Measurements from ENCODE around the gene RASGRF2. TPM values are rescaled to one million over a fixed set of nuclear protein-coding genes. Genes with fewer than 3 reads are reported as not detected.

The RASGRF2 gene
- polyA plus RNA-seq, 1 donor from 2014 or later: 0.42 TPM

- H3K9ac ChIP-seq (ENCODE audit: low read length): no peak overlapping the region
- H3K9me3 ChIP-seq (ENCODE audit: low read length): no peaks in the 10 kb centered on the region
- no peak for TF ChIP-seq POLR2AphosphoS5 (IDR thresholded peaks at IDR 0.05)
- TF ChIP-seq TAF1 (IDR thresholded peaks at IDR 0.05; ENCODE audit: low read depth): no peak
- no peak for TF ChIP-seq MXI1 (conservative IDR thresholded peaks at IDR 0.05; ENCODE audit: poor library complexity, severe bottlenecking)
- H3K9me2 ChIP-seq (ENCODE audit: insufficient read depth, low read length): no peaks in the 10 kb centered on the region
- no peaks in the 10 kb centered on the region for H3K27me3 ChIP-seq (ENCODE audit: insufficient read depth, low read depth, low read length)
- H2AFZ ChIP-seq (ENCODE audit: low read depth, low read length): no peak overlapping the region
- no peaks in the 10 kb centered on the region for H3K79me2 ChIP-seq (replicated peaks; ENCODE audit: insufficient read depth, low read length)
- no peaks in the 10 kb centered on the region for H3K36me3 ChIP-seq (ENCODE audit: insufficient read depth, low read length)
- no peak overlapping the region for H3K4me2 ChIP-seq (ENCODE audit: low read length)
- H3K4me3 ChIP-seq (ENCODE audit: low read length): no peak overlapping the region
- H4K20me1 ChIP-seq (ENCODE audit: insufficient read depth): no peaks in the 10 kb centered on the region
- H3K27ac ChIP-seq (ENCODE audit: low read length): no peak overlapping the region
- no peaks in the 10 kb centered on the region for H3F3A ChIP-seq (ENCODE audit: insufficient read depth, low read length, poor library complexity, severe bottlenecking)
Measured at GRCh38 chr5:81117566-81117965, 157.4 kb downstream of the RASGRF2 start.

DNA sequence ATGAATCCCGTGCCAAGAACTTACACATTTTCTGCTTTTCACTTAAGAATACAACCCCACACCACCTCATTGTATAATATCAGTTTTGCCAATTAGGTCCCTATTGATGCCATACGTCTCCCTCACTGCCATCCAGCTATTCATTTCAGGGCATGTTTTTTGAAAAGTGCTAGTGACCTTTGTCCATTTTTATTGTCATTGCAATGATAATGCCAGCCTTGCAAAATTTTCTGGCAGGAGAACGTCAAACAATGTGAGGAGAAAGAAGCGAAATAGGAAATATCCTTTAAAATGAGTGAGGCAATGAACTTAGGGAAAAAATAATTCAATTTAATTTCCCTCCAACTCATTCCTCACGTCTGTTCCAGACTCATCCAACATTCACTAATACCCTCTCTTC lies 161.1 kb downstream of the RASGRF2 start:
- H3K27ac ChIP-seq (ENCODE audit: low read length): no peak overlapping the region
- no peak overlapping the region for H2AFZ ChIP-seq (ENCODE audit: low read depth, low read length)
- H4K20me1 ChIP-seq (ENCODE audit: insufficient read depth): no peaks in the 10 kb centered on the region
- no peaks in the 10 kb centered on the region for H3K79me2 ChIP-seq (replicated peaks; ENCODE audit: insufficient read depth, low read length)
- H3K9me3 ChIP-seq (ENCODE audit: low read length): no peaks in the 10 kb centered on the region
- no peak overlapping the region for H3K4me2 ChIP-seq (ENCODE audit: low read length)
- no peaks in the 10 kb centered on the region for H3K27me3 ChIP-seq (ENCODE audit: insufficient read depth, low read depth, low read length)
- no peak for TF ChIP-seq EZH2 (IDR thresholded peaks at IDR 0.05; ENCODE audit: borderline replicate concordance, insufficient read depth, low read length, poor library complexity, severe bottlenecking)
- TF ChIP-seq SMC3 (conservative IDR thresholded peaks at IDR 0.05; ENCODE audit: poor library complexity): no peak
- no peak for TF ChIP-seq MXI1 (conservative IDR thresholded peaks at IDR 0.05; ENCODE audit: poor library complexity, severe bottlenecking)
- TF ChIP-seq POLR2AphosphoS5 (IDR thresholded peaks at IDR 0.05): no peak
- TF ChIP-seq TAF1 (IDR thresholded peaks at IDR 0.05; ENCODE audit: low read depth): no peak
- no peak for TF ChIP-seq RAD21 (conservative IDR thresholded peaks at IDR 0.05)
- TF ChIP-seq, protein P1, sequence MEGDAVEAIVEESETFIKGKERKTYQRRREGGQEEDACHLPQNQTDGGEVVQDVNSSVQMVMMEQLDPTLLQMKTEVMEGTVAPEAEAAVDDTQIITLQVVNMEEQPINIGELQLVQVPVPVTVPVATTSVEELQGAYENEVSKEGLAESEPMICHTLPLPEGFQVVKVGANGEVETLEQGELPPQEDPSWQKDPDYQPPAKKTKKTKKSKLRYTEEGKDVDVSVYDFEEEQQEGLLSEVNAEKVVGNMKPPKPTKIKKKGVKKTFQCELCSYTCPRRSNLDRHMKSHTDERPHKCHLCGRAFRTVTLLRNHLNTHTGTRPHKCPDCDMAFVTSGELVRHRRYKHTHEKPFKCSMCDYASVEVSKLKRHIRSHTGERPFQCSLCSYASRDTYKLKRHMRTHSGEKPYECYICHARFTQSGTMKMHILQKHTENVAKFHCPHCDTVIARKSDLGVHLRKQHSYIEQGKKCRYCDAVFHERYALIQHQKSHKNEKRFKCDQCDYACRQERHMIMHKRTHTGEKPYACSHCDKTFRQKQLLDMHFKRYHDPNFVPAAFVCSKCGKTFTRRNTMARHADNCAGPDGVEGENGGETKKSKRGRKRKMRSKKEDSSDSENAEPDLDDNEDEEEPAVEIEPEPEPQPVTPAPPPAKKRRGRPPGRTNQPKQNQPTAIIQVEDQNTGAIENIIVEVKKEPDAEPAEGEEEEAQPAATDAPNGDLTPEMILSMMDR (IDR thresholded peaks at IDR 0.05; ENCODE audit: poor library complexity, severe bottlenecking): no peak
- TF ChIP-seq EP300 (conservative IDR thresholded peaks at IDR 0.05; ENCODE audit: poor library complexity, severe bottlenecking): no peak
- no peak for TF ChIP-seq REST (IDR thresholded peaks at IDR 0.05; ENCODE audit: borderline replicate concordance)
- no peak overlapping the region for H3K4me3 ChIP-seq (ENCODE audit: low read length)
- H3F3A ChIP-seq (ENCODE audit: insufficient read depth, low read length, poor library complexity, severe bottlenecking): no peaks in the 10 kb centered on the region
- H3K36me3 ChIP-seq (ENCODE audit: insufficient read depth, low read length): no peaks in the 10 kb centered on the region
- H3K9me2 ChIP-seq (ENCODE audit: insufficient read depth, low read length): no peaks in the 10 kb centered on the region
- H3K9ac ChIP-seq (ENCODE audit: low read length): no peak overlapping the region
